Upper lobe of left lung (tissue), 4 donors: ENCODE data around the gene BCAS4.

Source experiments
- CTCF ChIP-seq, 6 experiments: fragments of 450-650 bp in 4 of 6; fragments of 200-600 bp in 2 of 6; sonication (generic) in 2 of 6; IDR thresholded peaks; one replicate each; pipeline ENCODE4 v1.5.1; 2016 to 2019; ENCODE audit warnings: antibody characterized with exemption in 6 of 6
- POLR2A ChIP-seq, 4 donors: fragments of 450-650 bp; IDR thresholded peaks; one replicate each; pipeline ENCODE4 v1.5.1; 2016 to 2017; ENCODE audit warnings: antibody characterized with exemption in 4 of 4, mild to moderate bottlenecking in 2 of 4

- TF ChIP-seq CTCF (IDR thresholded peaks at IDR 0.05), result no peak
- no peak for TF ChIP-seq POLR2A (IDR thresholded peaks at IDR 0.05)
Observed at GRCh38 chr20:50758992-50759391, 35.9 kb upstream of the BCAS4 start.
